ENCODE measurements around the gene TRAK1. TPM values are rescaled to one million over a fixed set of nuclear protein-coding genes. Genes with fewer than 3 reads are reported as not detected.

Gene TRAK1
- total RNA-seq, 6 donors from 2014 or later: 46.7 to 107 (median 74.7) TPM

GRCh38 chr3:42189001-42189460 is 97.9 kb downstream of the TRAK1 start:
- Histone ChIP-seq H3K36me3 (peaks cover 4 to 56% (median 11%) of the 10 kb centered on the region in 4 donors), H3K27ac (no peak overlapping the region), H3K27me3 (no peaks in the 10 kb centered on the region), H3K4me1 (peaks cover 0 to 10% (median 4%) of the 10 kb centered on the region in 4 donors), H3K9me3 (no peaks in the 10 kb centered on the region), H3K4me3 (no peak overlapping the region)
- DNase-seq: no peak
- TF ChIP-seq EP300 (IDR thresholded peaks at IDR 0.05) (no peak), CTCF (IDR thresholded peaks at IDR 0.05) (no peak), POLR2A (IDR thresholded peaks at IDR 0.05) (no peak), POLR2AphosphoS5 (IDR thresholded peaks at IDR 0.05) (no peak)
- 62 to 75% methylated on average over 6 of the region's 6 CpGs for WGBS, 2 donors
- ATAC-seq (ENCODE audit: low FRiP score in 2 of 2): no peak

- no peak overlapping the region for H3K4me3 ChIP-seq
- no peaks in the 10 kb centered on the region for H3K27me3 ChIP-seq
- H3K9me3 ChIP-seq: no peaks in the 10 kb centered on the region
- ATAC-seq (ENCODE audit: low FRiP score in 2 of 2): no peak
- H3K36me3 ChIP-seq: peaks cover 11 to 60% (median 16%) of the 10 kb centered on the region in 4 donors
- H3K27ac ChIP-seq: peak overlapping the region in 1 of 4 donors; percentile 4
- peaks cover 0 to 7% (median 4%) of the 10 kb centered on the region in 4 donors for H3K4me1 ChIP-seq
- 68 to 70% methylated on average over 6 of the region's 6 CpGs for WGBS, 2 donors
- DNase-seq: no peak
- no peak for TF ChIP-seq EP300 (IDR thresholded peaks at IDR 0.05)
- TF ChIP-seq POLR2AphosphoS5 (IDR thresholded peaks at IDR 0.05): no peak
- no peak for TF ChIP-seq CTCF (IDR thresholded peaks at IDR 0.05)
- TF ChIP-seq POLR2A (IDR thresholded peaks at IDR 0.05): no peak
Measured at GRCh38 chr3:42189736-42190135, 98.6 kb downstream of the TRAK1 start.

- Histone ChIP-seq H3K36me3 (peaks cover 16 to 65% (median 25%) of the 10 kb centered on the region in 4 donors), H3K4me3 (no peak overlapping the region), H3K27ac (peak overlapping the region in 2 of 4 donors; percentile 14 to 23), H3K27me3 (no peaks in the 10 kb centered on the region), H3K9me3 (no peaks in the 10 kb centered on the region), H3K4me1 (peaks cover 3 to 10% (median 6%) of the 10 kb centered on the region in 4 donors)
- ATAC-seq (ENCODE audit: low FRiP score in 2 of 2): peak; percentile 71 to 78
- WGBS, 2 donors: 54 to 56% methylated on average over 11 of the region's 11 CpGs
- DNase-seq: peak in 1 of 2 donors; percentile 62
- TF ChIP-seq EP300 (IDR thresholded peaks at IDR 0.05) (no peak), POLR2AphosphoS5 (IDR thresholded peaks at IDR 0.05) (no peak), POLR2A (IDR thresholded peaks at IDR 0.05) (no peak), CTCF (IDR thresholded peaks at IDR 0.05) (peak; percentile 54 to 79 (median 70))
Measured at GRCh38 chr3:42190701-42191442, 99.7 kb downstream of the TRAK1 start.

GRCh38 chr3:42191443-42191747 is 100.2 kb downstream of the TRAK1 start:
- Histone ChIP-seq H3K27me3 (no peaks in the 10 kb centered on the region), H3K27ac (no peak overlapping the region), H3K4me3 (no peak overlapping the region), H3K9me3 (no peaks in the 10 kb centered on the region), H3K36me3 (peaks cover 16 to 69% (median 25%) of the 10 kb centered on the region in 4 donors), H3K4me1 (peaks cover 3 to 11% (median 8%) of the 10 kb centered on the region in 4 donors)
- DNase-seq (no peak), ATAC-seq (ENCODE audit: low FRiP score in 2 of 2) (no peak)
- no peak for TF ChIP-seq POLR2AphosphoS5 (IDR thresholded peaks at IDR 0.05)
- peak in 1 of 6 experiments; percentile 10 for TF ChIP-seq CTCF (IDR thresholded peaks at IDR 0.05)
- 85 to 99% methylated on average over 4 of the region's 4 CpGs for WGBS, 2 donors
